B cell (primary cell): ENCODE measurements around the gene AUTS2.

Source experiments
- CTCF ChIP-seq: fragments of 200-600 bp; IDR thresholded peaks from one replicate; pipeline ENCODE4 v1.8.0; 2022; ENCODE audit warnings: antibody characterized with exemption, mild to moderate bottlenecking
- EZH2 ChIP-seq: IDR thresholded peaks from 2 replicates; pipeline ENCODE4 v1.6.1; 2012; ENCODE audit warnings: borderline replicate concordance, low read depth, mild to moderate bottlenecking, moderate library complexity, low read length; ENCODE audit not compliant: insufficient read depth, poor library complexity, severe bottlenecking

GRCh38 chr7:70044525-70044924, 446.2 kb downstream of the AUTS2 start:
- TF ChIP-seq CTCF (no peak), EZH2 (no peak)
